B cell (primary cell): ENCODE measurements around the gene PUS10. TPM values are rescaled to one million over a fixed set of nuclear protein-coding genes. Genes with fewer than 3 reads are reported as not detected.
A peak's percentile ranks its signal among the peaks of the same experiment; 100 is the strongest.
"Not testable (repeated sequence)": the region's sequence is repeated elsewhere in the genome, so short reads cannot be mapped to it uniquely, and the experiment has no call there.

Experiments
- ATAC-seq: fragments of 200-7000 bp; cut with Tn5 transposase; one replicate; pipeline ENCODE4 v1.10.0; 2021; ENCODE audit warnings: low read depth, mild to moderate bottlenecking, moderate number of reproducible peaks, moderate library complexity
- CTCF ChIA-PET: fragments of 350-600 bp; sonication (Branson Sonifier 250); formaldehyde crosslinking; loops from one replicate; lab custom pipeline; 2021; ENCODE audit warnings: antibody characterized with exemption, inconsistent platforms; lab: Charles Lee
- POLR2A ChIA-PET: fragments of 350-600 bp; sonication (Branson Sonifier 250); formaldehyde crosslinking; loops from one replicate; lab custom pipeline; 2021; ENCODE audit warnings: antibody characterized with exemption; lab: Charles Lee
- DNase-seq: peaks from one replicate; pipeline ENCODE4 v3.0.0; 2013
- H2AFZ ChIP-seq: 2 replicates; pipeline ENCODE4 v1.6.1; 2012; ENCODE audit warnings: mild to moderate bottlenecking, low read depth, low read length; ENCODE audit not compliant: insufficient read depth, poor library complexity, severe bottlenecking
- H3K27ac ChIP-seq, 2 donors: 1 replicate in 1 of 2; 2 replicates in 1 of 2; pipeline ENCODE4 v1.5.1; 2012 to 2013; ENCODE audit warnings: low read length in 2 of 2, mild to moderate bottlenecking in 2 of 2, moderate library complexity in 1 of 2
- H3K27me3 ChIP-seq, 4 experiments: fragments of 200-600 bp in 1 of 4; sonication (generic) in 1 of 4; replicated peaks in 1 of 4; 1 replicate in 2 of 4; 2 replicates in 2 of 4; pipeline versions ENCODE4 v1.6.1 to v1.7.0; 2013 to 2016; ENCODE audit warnings: low read length in 3 of 4, mild to moderate bottlenecking in 2 of 4, mixed read lengths in 1 of 4, moderate library complexity in 1 of 4; ENCODE audit not compliant: insufficient read depth in 4 of 4, control insufficient read depth in 3 of 4; ENCODE audit errors: control extremely low read depth in 1 of 4
- H3K36me3 ChIP-seq, 2 experiments: replicated peaks in 1 of 2; 1 replicate in 1 of 2; 2 replicates in 1 of 2; pipeline versions ENCODE4 v1.6.1 to v1.7.1; 2013; ENCODE audit warnings: low read length in 1 of 2; ENCODE audit not compliant: insufficient read depth in 2 of 2, control insufficient read depth in 1 of 2; ENCODE audit errors: control extremely low read depth in 1 of 2, extremely low read depth in 1 of 2
- H3K4me1 ChIP-seq, 2 donors: fragments of 200-600 bp in 1 of 2; sonication (generic) in 1 of 2; 1 replicate in 1 of 2; 2 replicates in 1 of 2; pipeline versions ENCODE4 v1.5.1 to v1.6.1; 2013 to 2017; ENCODE audit warnings: low read length in 2 of 2; ENCODE audit not compliant: control insufficient read depth in 2 of 2, insufficient read depth in 2 of 2
- H3K4me2 ChIP-seq: replicated peaks from 2 replicates; pipeline ENCODE3; 2012; ENCODE audit warnings: mild to moderate bottlenecking, low read depth, low read length; ENCODE audit not compliant: poor library complexity, severe bottlenecking
- H3K4me3 ChIP-seq, 5 experiments: fragments of 200-600 bp in 1 of 5; sonication (generic) in 1 of 5; 1 replicate in 3 of 5; 2 replicates in 2 of 5; pipeline versions ENCODE4 v1.5.1 to v1.7.0; 2011 to 2016; ENCODE audit warnings: low read length in 4 of 5, mild to moderate bottlenecking in 4 of 5, low read depth in 2 of 5, control low read depth in 1 of 5, moderate library complexity in 1 of 5; ENCODE audit not compliant: insufficient read depth in 1 of 5; ENCODE audit errors: control extremely low read depth in 1 of 5, extremely low read depth in 1 of 5
- H3K79me2 ChIP-seq: fragments of 200-600 bp; sonication (generic); one replicate; pipeline ENCODE4 v1.6.0; 2016; ENCODE audit warnings: low read length; ENCODE audit not compliant: control insufficient read depth, insufficient read depth
- H3K9ac ChIP-seq: fragments of 200-600 bp; sonication (generic); 2 replicates; pipeline ENCODE4 v1.6.1; 2017; ENCODE audit warnings: mild to moderate bottlenecking, low read length, moderate library complexity
- H3K9me3 ChIP-seq, 3 donors: one replicate each; pipeline versions ENCODE4 v1.6.1 to v1.7.1; 2013; ENCODE audit warnings: low read length in 2 of 3; ENCODE audit not compliant: control insufficient read depth in 2 of 3, insufficient read depth in 1 of 3; ENCODE audit errors: control extremely low read depth in 1 of 3
- H4K20me1 ChIP-seq: 2 replicates; pipeline ENCODE4 v1.6.0; 2012; ENCODE audit warnings: mild to moderate bottlenecking, low read length; ENCODE audit not compliant: insufficient read depth, control insufficient read depth, poor library complexity, severe bottlenecking
- H3K27ac Mint-ChIP-seq: one replicate; pipeline ENCODE4 v1.8.0; 2021; ENCODE audit warnings: mixed read lengths
- H3K27me3 Mint-ChIP-seq: one replicate; pipeline ENCODE4 v1.8.0; 2021; ENCODE audit warnings: mixed read lengths
- H3K4me1 Mint-ChIP-seq: one replicate; pipeline ENCODE4 v1.8.0; 2021; ENCODE audit warnings: mixed read lengths
- H3K4me3 Mint-ChIP-seq: one replicate; pipeline ENCODE4 v1.8.0; 2021; ENCODE audit warnings: mixed read lengths
- H3K9me3 Mint-ChIP-seq: one replicate; pipeline ENCODE4 v1.8.0; 2022; ENCODE audit warnings: mixed read lengths; ENCODE audit not compliant: insufficient read depth
- CTCF ChIP-seq: fragments of 200-600 bp; IDR thresholded peaks from one replicate; pipeline ENCODE4 v1.8.0; 2022; ENCODE audit warnings: antibody characterized with exemption, mild to moderate bottlenecking
- EZH2 ChIP-seq: IDR thresholded peaks from 2 replicates; pipeline ENCODE4 v1.6.1; 2012; ENCODE audit warnings: borderline replicate concordance, low read depth, mild to moderate bottlenecking, moderate library complexity, low read length; ENCODE audit not compliant: insufficient read depth, poor library complexity, severe bottlenecking
- WGBS: methylation state at CpG from one replicate; pipeline ENCODE4 v1.1.5; 2013; ENCODE audit warnings: missing lambda C conversion rate; ENCODE audit not compliant: insufficient coverage; 5-methylcytosine and 5-hydroxymethylcytosine counted together
- intact Hi-C: fragments of 100-400 bp; cut with micrococcal nuclease; formaldehyde crosslinking; loops from one replicate; pipeline ENCODE4 v1.10.0; 2022
- polyA plus RNA-seq: library from polyadenylated mRNA; depleted of rRNA; stranded (reverse); fragments of >200 nt; gene quantifications from 2 replicates; pipeline ENCODE4 v1.2.3, GENCODE V29; 2012
- total RNA-seq, 2 donors: library from RNA; stranded (reverse); fragments of 120-200 nt in 1 of 2; gene quantifications; 1 replicate in 1 of 2; 2 replicates in 1 of 2; pipeline versions ENCODE4 v1.2.3 to v1.2.4, GENCODE V29; 2013 to 2022

PUS10 gene
- total and polyA plus RNA-seq, 2 donors (not counting 1 experiment from before 2014, with no cell fraction given): 3.2 to 7.1 TPM

- ChIA-PET CTCF (interaction anchor here (0.6 to 4.0 kb wide), 7 partner anchors 8 to 198 kb away, joined by 3 to 20 read pairs (median 5); no protein-coding TSS in a partner anchor), POLR2A (interaction anchor here (3.3 kb wide), 1 partner anchor 20 kb away, joined by 24 read pairs; no protein-coding TSS in a partner anchor)
- Histone ChIP-seq H3K9me3 (peaks cover 3 to 10% (median 8%) of the 10 kb centered on the region in 3 donors), H3K27ac (peak overlapping the region in 1 of 2 donors; percentile 95), H2AFZ (no peak overlapping the region), H3K4me2 (no peak overlapping the region), H3K27me3 (no peaks in the 10 kb centered on the region), H3K9ac (peak overlapping the region; percentile 37), H3K79me2 (peaks cover 8% of the 10 kb centered on the region), H3K4me3 (peak overlapping the region in 1 of 5 experiments; percentile 41), H4K20me1 (no peaks in the 10 kb centered on the region), H3K4me1 (peaks cover 64 to 67% of the 10 kb centered on the region in 2 donors), H3K36me3 (peaks cover 2 to 4% of the 10 kb centered on the region in 2 experiments)
- Mint-ChIP-seq H3K27ac (no peak overlapping the region), H3K27me3 (no peaks in the 10 kb centered on the region), H3K4me3 (no peak overlapping the region), H3K4me1 (peaks cover 71% of the 10 kb centered on the region), H3K9me3 (peaks cover 4% of the 10 kb centered on the region)
- ATAC-seq (no peak), DNase-seq (no peak)
- intact Hi-C loops: loop anchor here (2.0 kb wide), 1 partner anchor 25 kb away; the partner anchor contains the start of gene PEX13
- TF ChIP-seq CTCF (no peak), EZH2 (no peak)
- WGBS: 90% methylated on average over 2 of the region's 4 CpGs
Measured at GRCh38 chr2:60991644-60992043, 26.4 kb downstream of the PUS10 start.

- Histone ChIP-seq H3K79me2 (peaks cover 8% of the 10 kb centered on the region), H4K20me1 (no peaks in the 10 kb centered on the region), H3K4me2 (no peak overlapping the region), H2AFZ (no peak overlapping the region), H3K27me3 (no peaks in the 10 kb centered on the region), H3K27ac (peak overlapping the region in 1 of 2 donors; percentile 7), H3K36me3 (no peaks in the 10 kb centered on the region), H3K4me3 (no peak overlapping the region), H3K9ac (no peak overlapping the region), H3K9me3 (peaks cover 3 to 10% (median 8%) of the 10 kb centered on the region in 3 donors), H3K4me1 (peaks cover 57 to 58% of the 10 kb centered on the region in 2 donors)
- no peak for TF ChIP-seq EZH2
- no peak for TF ChIP-seq CTCF
- peak overlapping the region; percentile 64 for H3K27ac Mint-ChIP-seq
- H3K9me3 Mint-ChIP-seq: no peaks in the 10 kb centered on the region
- H3K4me3 Mint-ChIP-seq: peak overlapping the region; percentile 3
- ChIA-PET CTCF (interaction anchor here (1.8 to 2.7 kb wide), 2 partner anchors 10 to 25 kb away, joined by 4 to 20 read pairs; no protein-coding TSS in a partner anchor), POLR2A (interaction anchor here (0.6 kb wide), 1 partner anchor 8 kb away, joined by 3 read pairs; no protein-coding TSS in a partner anchor)
- ATAC-seq (no peak), DNase-seq (no peak)
- no peaks in the 10 kb centered on the region for H3K27me3 Mint-ChIP-seq
- intact Hi-C loops: no loop called here
- 92% methylated on average over 2 of the region's 2 CpGs for WGBS
- H3K4me1 Mint-ChIP-seq: peaks cover 60% of the 10 kb centered on the region
Measured at GRCh38 chr2:60989259-60989658, 28.8 kb downstream of the PUS10 start.

GRCh38 chr2:60987656-60988055 is 30.4 kb downstream of the PUS10 start:
- Histone ChIP-seq H3K4me2 (peak overlapping the region; percentile 47), H3K4me1 (peaks cover 47% of the 10 kb centered on the region in 2 donors), H3K4me3 (peak overlapping the region in 1 of 5 experiments; percentile 2), H3K9me3 (peaks cover 3 to 10% (median 8%) of the 10 kb centered on the region in 3 donors), H3K27ac (peak overlapping the region in 1 of 2 donors; percentile 31)
- POLR2A ChIA-PET, H3K79me2 ChIP-seq, H4K20me1 ChIP-seq, DNase-seq, H3K36me3 ChIP-seq, H3K9me3 Mint-ChIP-seq, H3K27me3 ChIP-seq, H3K9ac ChIP-seq, intact Hi-C loops, H3K27me3 Mint-ChIP-seq, H2AFZ ChIP-seq, ATAC-seq: not testable (repeated sequence)
- CTCF ChIA-PET: interaction anchor here (0.9 to 2.7 kb wide), 6 partner anchors 8 to 278 kb away, joined by 3 to 12 read pairs (median 4); partner anchors contain the start of gene REL
- 89% methylated on average over 1 of the region's 8 CpGs for WGBS
- Mint-ChIP-seq H3K4me1 (peaks cover 52% of the 10 kb centered on the region), H3K4me3 (peak overlapping the region; percentile 61), H3K27ac (peak overlapping the region; percentile 89)
